ENCODE results near the gene KANSL1.

DNA sequence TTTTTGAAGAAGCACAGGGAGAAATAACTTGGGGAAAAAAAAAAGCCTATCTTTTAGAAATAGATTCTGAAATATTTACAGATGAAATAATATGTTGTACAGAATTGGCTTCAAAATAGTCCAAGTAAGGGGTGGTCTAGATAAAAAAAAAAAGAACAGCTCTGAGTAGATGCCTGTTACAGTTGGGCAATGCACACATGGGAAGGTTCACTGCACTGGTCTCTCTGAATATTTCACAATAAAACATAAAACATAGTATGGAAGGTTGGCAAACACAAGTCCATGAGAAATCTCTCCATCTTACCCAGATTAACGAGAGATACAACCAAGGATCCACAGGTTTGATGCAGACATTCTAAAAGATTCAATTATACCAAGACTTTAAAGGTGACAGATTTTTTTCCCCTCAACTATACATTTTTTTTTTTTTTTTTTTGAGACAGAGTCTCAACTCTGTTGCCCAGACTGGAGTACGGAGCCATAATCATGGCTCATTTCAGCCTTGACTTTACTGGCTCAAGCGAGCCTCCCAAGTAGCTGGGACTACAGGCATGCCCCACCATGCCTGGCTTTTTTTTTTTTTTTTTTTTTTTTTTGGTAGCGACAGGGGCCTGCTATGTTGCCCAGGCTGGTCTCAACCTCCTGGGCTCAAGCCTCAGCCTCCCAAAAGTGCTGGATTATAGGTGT, 58.0 kb downstream of the KANSL1 start:
- TF ChIP-seq, protein P1, sequence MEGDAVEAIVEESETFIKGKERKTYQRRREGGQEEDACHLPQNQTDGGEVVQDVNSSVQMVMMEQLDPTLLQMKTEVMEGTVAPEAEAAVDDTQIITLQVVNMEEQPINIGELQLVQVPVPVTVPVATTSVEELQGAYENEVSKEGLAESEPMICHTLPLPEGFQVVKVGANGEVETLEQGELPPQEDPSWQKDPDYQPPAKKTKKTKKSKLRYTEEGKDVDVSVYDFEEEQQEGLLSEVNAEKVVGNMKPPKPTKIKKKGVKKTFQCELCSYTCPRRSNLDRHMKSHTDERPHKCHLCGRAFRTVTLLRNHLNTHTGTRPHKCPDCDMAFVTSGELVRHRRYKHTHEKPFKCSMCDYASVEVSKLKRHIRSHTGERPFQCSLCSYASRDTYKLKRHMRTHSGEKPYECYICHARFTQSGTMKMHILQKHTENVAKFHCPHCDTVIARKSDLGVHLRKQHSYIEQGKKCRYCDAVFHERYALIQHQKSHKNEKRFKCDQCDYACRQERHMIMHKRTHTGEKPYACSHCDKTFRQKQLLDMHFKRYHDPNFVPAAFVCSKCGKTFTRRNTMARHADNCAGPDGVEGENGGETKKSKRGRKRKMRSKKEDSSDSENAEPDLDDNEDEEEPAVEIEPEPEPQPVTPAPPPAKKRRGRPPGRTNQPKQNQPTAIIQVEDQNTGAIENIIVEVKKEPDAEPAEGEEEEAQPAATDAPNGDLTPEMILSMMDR (conservative IDR thresholded peaks at IDR 0.05; ENCODE audit: low read depth, low read length): no peak
- TF ChIP-seq EZH2 (IDR thresholded peaks at IDR 0.05; ENCODE audit: low read length, unreplicated experiment) (no peak), EZH2phosphoT487 (IDR thresholded peaks at IDR 0.05; ENCODE audit: borderline replicate concordance, low read length) (no peak)

Data from PC-3 (cell line).